Transverse colon (tissue), 4 donors: ENCODE results near the gene PGM2L1. TPM values are rescaled to one million over a fixed set of nuclear protein-coding genes. Genes with fewer than 3 reads are reported as not detected.
"Not testable (repeated sequence)": the region's sequence is repeated elsewhere in the genome, so short reads cannot be mapped to it uniquely, and the experiment has no call there.

ENCODE experiments used
- DNase-seq: peaks from one replicate; pipeline ENCODE4 v3.0.0-alpha.2; 2019
- H3K27ac ChIP-seq, 4 donors: fragments of 200-600 bp; sonication (generic); 2 replicates each; pipeline ENCODE4 v1.5.1; 2016 to 2018; ENCODE audit warnings: inconsistent platforms in 4 of 4
- H3K27me3 ChIP-seq: fragments of 200-600 bp; sonication (generic); 2 replicates; pipeline ENCODE4 v1.5.1; 2017; ENCODE audit warnings: inconsistent platforms
- H3K36me3 ChIP-seq, 4 donors: fragments of 200-600 bp; sonication (generic); 2 replicates each; pipeline ENCODE4 v1.5.1; 2017 to 2019; ENCODE audit warnings: inconsistent platforms in 4 of 4
- H3K4me1 ChIP-seq, 4 donors: fragments of 200-600 bp; sonication (generic); 2 replicates each; pipeline ENCODE4 v1.5.1; 2017 to 2020; ENCODE audit warnings: inconsistent platforms in 4 of 4
- H3K4me3 ChIP-seq, 4 donors: fragments of 200-600 bp; sonication (generic); 1 replicate in 1 of 4; 2 replicates in 3 of 4; pipeline versions ENCODE4 v1.5.1 to v1.6.1; 2017 to 2019; ENCODE audit warnings: inconsistent platforms in 4 of 4
- H3K9me3 ChIP-seq, 2 donors: fragments of 200-600 bp; sonication (generic); 2 replicates each; pipeline ENCODE4 v1.5.1; 2017 to 2019; ENCODE audit warnings: inconsistent platforms in 2 of 2
- CTCF ChIP-seq, 5 experiments: fragments of 200-600 bp in 3 of 5; fragments of 450-650 bp in 2 of 5; sonication (generic) in 3 of 5; IDR thresholded peaks; 1 replicate in 2 of 5; 2 replicates in 3 of 5; pipeline ENCODE4 v1.5.1; 2016 to 2017; ENCODE audit warnings: antibody characterized with exemption in 5 of 5, inconsistent platforms in 3 of 5, mild to moderate bottlenecking in 2 of 5, moderate library complexity in 1 of 5
- EP300 ChIP-seq: sonication (generic); formaldehyde crosslinking; IDR thresholded peaks from one replicate; pipeline ENCODE4 v1.6.1; 2017; ENCODE audit warnings: antibody characterized with exemption, low read depth
- POLR2A ChIP-seq: fragments of 450-650 bp; IDR thresholded peaks from one replicate; pipeline ENCODE4 v1.6.1; 2016; ENCODE audit warnings: antibody characterized with exemption, mild to moderate bottlenecking, moderate library complexity
- POLR2AphosphoS5 ChIP-seq, 3 donors: sonication (generic); formaldehyde crosslinking; IDR thresholded peaks; one replicate each; pipeline ENCODE4 v1.6.1; 2016; ENCODE audit warnings: antibody characterized with exemption in 3 of 3
- WGBS, 2 donors: methylation state at CpG; one replicate each; pipeline ENCODE4 v1.1.5; 2018; ENCODE audit warnings: low coverage in 1 of 2; 5-methylcytosine and 5-hydroxymethylcytosine counted together
- in situ Hi-C, 4 donors: fragments of 200-750 bp; cut with MboI; loops; one replicate each; pipeline versions ENCODE4 v1.15.0 to v1.15.1; 2017; ENCODE audit warnings: low sequenced_read_pairs in 3 of 4, low pct_ligation_motif_present in 1 of 4, low pct_unique_long_range_greater_than_20kb in 1 of 4
- intact Hi-C: fragments of 100-400 bp; cut with DNase I; formaldehyde crosslinking; loops from one replicate; pipeline ENCODE4 v1.15.1; 2023; ENCODE audit warnings: low total_unique reads
- total RNA-seq, 4 donors: library from RNA; depleted of rRNA; stranded (reverse); fragments of >200 nt; gene quantifications; one replicate each; pipeline ENCODE4 v1.1.0, GENCODE V29; 2016

Gene PGM2L1
- total RNA-seq, 4 donors from 2014 or later, result 2.6 to 10.1 (median 8.3) TPM

- no peaks in the 10 kb centered on the region for H3K27me3 ChIP-seq
- in situ Hi-C loops, result no loop called here
- H3K4me1 ChIP-seq, result peaks cover 0 to 35% (median 14%) of the 10 kb centered on the region in 4 donors
- DNase-seq, result peak; percentile 35
- TF ChIP-seq POLR2A (no peak), POLR2AphosphoS5 (IDR thresholded peaks at IDR 0.05) (peak in 1 of 3 donors; percentile 52), CTCF (IDR thresholded peaks at IDR 0.05) (no peak)
- H3K9me3 ChIP-seq, result no peaks in the 10 kb centered on the region
- peaks cover 0 to 27% (median 0%) of the 10 kb centered on the region in 4 donors for H3K36me3 ChIP-seq
- H3K4me3 ChIP-seq, result no peak overlapping the region
- intact Hi-C loops, result no loop called here
- 42 to 46% methylated on average over 6 of the region's 6 CpGs for WGBS, 2 donors
- H3K27ac ChIP-seq, result peak overlapping the region; percentile 46 to 66 (median 60)
Measured at GRCh38 chr11:74338963-74339362, 59.3 kb downstream of the PGM2L1 start.

- Histone ChIP-seq H3K4me1 (peaks cover 0 to 10% (median 6%) of the 10 kb centered on the region in 4 donors), H3K4me3 (no peak overlapping the region), H3K27me3 (no peaks in the 10 kb centered on the region), H3K36me3 (peaks cover 0 to 14% (median 0%) of the 10 kb centered on the region in 4 donors), H3K9me3 (no peaks in the 10 kb centered on the region), H3K27ac (no peak overlapping the region)
- DNase-seq, result no peak
- intact Hi-C loops (no loop called here), in situ Hi-C loops (no loop called here)
- whole genome bisulfite sequencing, 2 donors, result 75 to 92% methylated on average over 1 of the region's 1 CpG
- TF ChIP-seq CTCF (IDR thresholded peaks at IDR 0.05), result no peak
- no peak for TF ChIP-seq EP300
- no peak for TF ChIP-seq POLR2AphosphoS5 (IDR thresholded peaks at IDR 0.05)
- TF ChIP-seq POLR2A, result no peak
Measured at GRCh38 chr11:74333193-74333592, 65.0 kb downstream of the PGM2L1 start.

- Histone ChIP-seq H3K27me3 (no peaks in the 10 kb centered on the region), H3K9me3 (no peaks in the 10 kb centered on the region), H3K4me1 (peaks cover 0 to 10% (median 6%) of the 10 kb centered on the region in 4 donors), H3K4me3 (no peak overlapping the region), H3K27ac (no peak overlapping the region), H3K36me3 (peaks cover 0 to 11% (median 0%) of the 10 kb centered on the region in 4 donors)
- in situ Hi-C loops, result no loop called here
- TF ChIP-seq POLR2AphosphoS5 (IDR thresholded peaks at IDR 0.05) (no peak), CTCF (IDR thresholded peaks at IDR 0.05) (no peak), POLR2A (no peak), EP300 (no peak)
- no peak for DNase-seq
- WGBS, 2 donors, result 81 to 100% methylated on average over 1 of the region's 1 CpG
- intact Hi-C loops, result no loop called here
Measured at GRCh38 chr11:74332291-74332690, 65.9 kb downstream of the PGM2L1 start.

GRCh38 chr11:74331000-74331399, 67.2 kb downstream of the PGM2L1 start:
- intact Hi-C loops, H3K27me3 ChIP-seq, H3K27ac ChIP-seq, DNase-seq, in situ Hi-C loops, H3K4me1 ChIP-seq, H3K9me3 ChIP-seq, H3K36me3 ChIP-seq, H3K4me3 ChIP-seq: not testable (repeated sequence)
- 93 to 94% methylated on average over 2 to 6 of the region's 6 CpGs for WGBS, 2 donors
